ENCODE results near the gene CDKN2A. TPM values are rescaled to one million over a fixed set of nuclear protein-coding genes. Genes with fewer than 3 reads are reported as not detected.

CDKN2A gene
- total and polyA plus RNA-seq, 4 donors = 0.23 to 0.76 (median 0.43) TPM

DNA sequence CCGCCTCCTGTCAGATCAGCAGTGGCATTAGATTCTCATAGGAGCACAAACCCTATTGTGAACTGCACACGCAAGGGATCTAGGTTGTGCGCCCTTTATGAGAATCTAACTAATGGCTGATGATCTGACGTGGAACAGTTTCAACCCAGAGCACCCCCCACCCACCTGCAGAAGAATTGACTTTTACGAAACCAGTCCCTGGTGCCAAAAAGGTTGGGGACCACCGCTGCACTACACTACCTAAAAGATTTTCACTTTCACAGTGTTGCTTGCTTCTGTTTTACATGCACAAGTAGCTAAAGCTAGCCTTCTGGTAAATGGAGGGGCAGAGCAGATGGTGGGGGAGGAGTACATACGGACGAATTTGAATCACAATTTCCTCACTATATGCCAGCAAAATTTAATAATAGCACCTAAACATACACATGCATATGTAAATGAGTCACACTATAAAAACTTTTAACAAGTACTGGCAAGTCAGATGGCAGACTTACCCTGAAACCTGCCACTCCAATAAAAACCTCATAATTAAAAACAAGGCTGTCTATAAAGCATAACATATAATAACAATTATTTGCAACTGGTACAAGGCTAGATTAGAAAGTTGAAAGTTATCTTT, 38.9 kb upstream of the CDKN2A start:
- no peak for DNase-seq (ENCODE audit: low spot score)
- Histone ChIP-seq H3K9ac (ENCODE audit: low read depth in 1 of 2, low read length in 2 of 2) (no peak overlapping the region), H3K4me1 (ENCODE audit: control insufficient read depth in 4 of 4, insufficient read depth in 4 of 4, low read length in 3 of 4) (peaks cover 0 to 3% (median 1%) of the 10 kb centered on the region in 4 donors), H3K27me3 (ENCODE audit: control insufficient read depth in 4 of 4, insufficient read depth in 4 of 4, low read length in 3 of 4) (no peaks in the 10 kb centered on the region), H3K9me3 (ENCODE audit: control insufficient read depth in 4 of 4, low read length in 3 of 4) (no peaks in the 10 kb centered on the region), H3K27ac (ENCODE audit: low read depth in 1 of 2, low read length in 2 of 2) (no peak overlapping the region), H3K36me3 (ENCODE audit: control insufficient read depth in 4 of 4, insufficient read depth in 3 of 4, low read depth in 1 of 4, low read length in 3 of 4) (no peaks in the 10 kb centered on the region), H3K4me3 (ENCODE audit: low read depth in 1 of 3, low read length in 3 of 3) (no peak overlapping the region)
- TF ChIP-seq MAX (IDR thresholded peaks at IDR 0.05) = no peak
- TF ChIP-seq TAF1 (conservative IDR thresholded peaks at IDR 0.05) = no peak
- TF ChIP-seq, protein P1, sequence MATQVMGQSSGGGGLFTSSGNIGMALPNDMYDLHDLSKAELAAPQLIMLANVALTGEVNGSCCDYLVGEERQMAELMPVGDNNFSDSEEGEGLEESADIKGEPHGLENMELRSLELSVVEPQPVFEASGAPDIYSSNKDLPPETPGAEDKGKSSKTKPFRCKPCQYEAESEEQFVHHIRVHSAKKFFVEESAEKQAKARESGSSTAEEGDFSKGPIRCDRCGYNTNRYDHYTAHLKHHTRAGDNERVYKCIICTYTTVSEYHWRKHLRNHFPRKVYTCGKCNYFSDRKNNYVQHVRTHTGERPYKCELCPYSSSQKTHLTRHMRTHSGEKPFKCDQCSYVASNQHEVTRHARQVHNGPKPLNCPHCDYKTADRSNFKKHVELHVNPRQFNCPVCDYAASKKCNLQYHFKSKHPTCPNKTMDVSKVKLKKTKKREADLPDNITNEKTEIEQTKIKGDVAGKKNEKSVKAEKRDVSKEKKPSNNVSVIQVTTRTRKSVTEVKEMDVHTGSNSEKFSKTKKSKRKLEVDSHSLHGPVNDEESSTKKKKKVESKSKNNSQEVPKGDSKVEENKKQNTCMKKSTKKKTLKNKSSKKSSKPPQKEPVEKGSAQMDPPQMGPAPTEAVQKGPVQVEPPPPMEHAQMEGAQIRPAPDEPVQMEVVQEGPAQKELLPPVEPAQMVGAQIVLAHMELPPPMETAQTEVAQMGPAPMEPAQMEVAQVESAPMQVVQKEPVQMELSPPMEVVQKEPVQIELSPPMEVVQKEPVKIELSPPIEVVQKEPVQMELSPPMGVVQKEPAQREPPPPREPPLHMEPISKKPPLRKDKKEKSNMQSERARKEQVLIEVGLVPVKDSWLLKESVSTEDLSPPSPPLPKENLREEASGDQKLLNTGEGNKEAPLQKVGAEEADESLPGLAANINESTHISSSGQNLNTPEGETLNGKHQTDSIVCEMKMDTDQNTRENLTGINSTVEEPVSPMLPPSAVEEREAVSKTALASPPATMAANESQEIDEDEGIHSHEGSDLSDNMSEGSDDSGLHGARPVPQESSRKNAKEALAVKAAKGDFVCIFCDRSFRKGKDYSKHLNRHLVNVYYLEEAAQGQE (IDR thresholded peaks at IDR 0.05) = no peak
- no peak for TF ChIP-seq JUND (IDR thresholded peaks at IDR 0.05)
- TF ChIP-seq RAD21 (IDR thresholded peaks at IDR 0.05) = no peak
- TF ChIP-seq NR2F2 (IDR thresholded peaks at IDR 0.05) = no peak
- TF ChIP-seq RXRA (IDR thresholded peaks at IDR 0.05) = no peak
- no peak for TF ChIP-seq EGR1 (IDR thresholded peaks at IDR 0.05; ENCODE audit: low read depth in 2 of 2)
- TF ChIP-seq SP1 (IDR thresholded peaks at IDR 0.05) = no peak
- TF ChIP-seq ATF3 (IDR thresholded peaks at IDR 0.05) = no peak
- no peak for TF ChIP-seq CTCF (IDR thresholded peaks at IDR 0.05; ENCODE audit: low read depth, low read length, missing input control)
- no peak for TF ChIP-seq YY1 (IDR thresholded peaks at IDR 0.05)
- TF ChIP-seq, protein P2, sequence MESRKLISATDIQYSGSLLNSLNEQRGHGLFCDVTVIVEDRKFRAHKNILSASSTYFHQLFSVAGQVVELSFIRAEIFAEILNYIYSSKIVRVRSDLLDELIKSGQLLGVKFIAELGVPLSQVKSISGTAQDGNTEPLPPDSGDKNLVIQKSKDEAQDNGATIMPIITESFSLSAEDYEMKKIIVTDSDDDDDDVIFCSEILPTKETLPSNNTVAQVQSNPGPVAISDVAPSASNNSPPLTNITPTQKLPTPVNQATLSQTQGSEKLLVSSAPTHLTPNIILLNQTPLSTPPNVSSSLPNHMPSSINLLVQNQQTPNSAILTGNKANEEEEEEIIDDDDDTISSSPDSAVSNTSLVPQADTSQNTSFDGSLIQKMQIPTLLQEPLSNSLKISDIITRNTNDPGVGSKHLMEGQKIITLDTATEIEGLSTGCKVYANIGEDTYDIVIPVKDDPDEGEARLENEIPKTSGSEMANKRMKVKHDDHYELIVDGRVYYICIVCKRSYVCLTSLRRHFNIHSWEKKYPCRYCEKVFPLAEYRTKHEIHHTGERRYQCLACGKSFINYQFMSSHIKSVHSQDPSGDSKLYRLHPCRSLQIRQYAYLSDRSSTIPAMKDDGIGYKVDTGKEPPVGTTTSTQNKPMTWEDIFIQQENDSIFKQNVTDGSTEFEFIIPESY (IDR thresholded peaks at IDR 0.05) = no peak
- TF ChIP-seq HNF4A (conservative IDR thresholded peaks at IDR 0.05) = no peak
- TF ChIP-seq HNF4G (IDR thresholded peaks at IDR 0.05) = no peak
- no peak for TF ChIP-seq GABPA (IDR thresholded peaks at IDR 0.05 in 1 of 2, conservative IDR thresholded peaks at IDR 0.05 in 1 of 2)
- no peak for TF ChIP-seq FOXA1 (IDR thresholded peaks at IDR 0.05)
- TF ChIP-seq FOXA2 (IDR thresholded peaks at IDR 0.05) = no peak
- WGBS = 81% methylated on average over 8 of the region's 8 CpGs
